HS-27A (cell line): ENCODE results near the gene ACTG1.
"Not testable (repeated sequence)": the region's sequence is repeated elsewhere in the genome, so short reads cannot be mapped to it uniquely, and the experiment has no call there.

Experiments used
- DNase-seq: peaks from one replicate; pipeline ENCODE4 v3.0.0-alpha.2; 2012; ENCODE audit warnings: low read depth, missing footprints

Gene ACTG1

GRCh38 chr17:81533339-81534141 is 20.9 kb upstream of the ACTG1 start:
- DNase-seq, result no peak

DNA sequence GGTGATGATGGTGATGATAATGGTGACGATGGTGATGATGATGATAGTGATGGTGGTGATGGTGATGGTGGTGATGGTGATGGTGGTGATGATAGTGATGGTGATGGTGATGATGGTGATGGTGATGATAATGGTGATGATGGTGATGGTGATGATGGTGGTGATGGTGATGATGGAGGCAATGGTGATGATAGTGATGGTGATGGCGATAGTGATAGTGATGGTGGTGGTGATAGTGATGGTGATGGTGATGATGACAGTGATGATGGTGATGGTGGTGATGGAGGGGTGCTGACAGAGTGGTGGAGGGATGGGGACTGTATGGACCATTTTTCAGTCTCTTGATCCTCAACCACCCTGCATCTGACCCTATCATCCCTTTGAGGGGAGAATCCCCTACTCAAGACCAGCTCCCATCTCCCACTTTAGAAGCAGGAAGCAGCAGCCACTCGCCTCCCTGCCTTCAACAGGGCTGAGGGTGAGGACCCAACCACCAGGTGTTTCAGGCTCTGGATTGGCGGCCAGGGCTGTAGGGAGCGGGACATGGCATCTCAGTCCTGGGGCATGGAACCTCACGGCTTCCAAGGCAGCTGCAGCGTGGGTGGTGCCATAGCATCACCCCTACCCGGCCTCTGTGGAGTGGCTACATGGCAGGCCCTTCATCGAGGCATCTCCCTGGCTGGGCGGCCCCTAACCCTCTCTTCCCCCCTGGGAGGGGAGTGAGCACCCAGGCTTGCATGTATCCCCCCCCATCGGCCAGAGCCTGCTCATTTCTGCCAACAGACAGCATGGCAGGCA is 20.1 kb upstream of the ACTG1 start:
- DNase-seq, result no peak

DNA sequence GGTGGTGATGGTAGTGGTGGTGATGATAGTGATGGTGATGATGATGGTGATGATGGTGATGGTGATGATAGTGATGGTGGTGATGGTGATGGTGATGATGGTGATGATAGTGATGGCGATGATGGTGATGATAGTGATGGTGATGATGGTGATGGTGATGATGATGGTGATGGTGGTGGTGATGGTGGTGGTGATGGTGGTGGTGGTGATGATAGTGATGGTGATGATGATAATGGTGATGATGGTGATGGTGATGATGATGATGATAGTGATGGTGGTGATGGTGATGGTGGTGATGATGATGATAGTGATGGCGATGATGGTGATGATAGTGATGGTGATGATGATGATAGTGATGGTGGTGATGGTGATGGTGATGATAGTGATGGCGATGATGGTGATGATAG is 19.4 kb upstream of the ACTG1 start:
- not testable (repeated sequence) for DNase-seq

DNA sequence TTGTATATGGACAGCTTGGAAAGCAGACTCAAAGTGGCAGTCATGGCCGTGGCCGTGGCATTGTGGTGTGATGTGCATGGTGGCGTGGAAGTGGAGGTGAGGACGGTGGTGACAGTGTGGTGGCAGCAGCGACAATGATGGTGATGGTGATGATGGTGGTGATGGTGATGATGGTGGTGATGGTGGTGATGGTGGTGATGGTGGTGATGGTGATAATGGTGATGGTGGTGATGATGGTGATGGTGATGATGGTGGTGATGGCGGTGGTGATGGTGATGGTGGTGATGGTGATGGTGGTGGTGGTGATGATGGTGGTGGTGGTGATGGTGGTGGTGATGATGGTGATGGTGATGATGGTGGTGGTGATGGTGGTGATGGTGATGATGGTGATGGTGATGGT is 18.4 kb upstream of the ACTG1 start:
- DNase-seq, result not testable (repeated sequence)

GRCh38 chr17:81529437-81529803 is 16.8 kb upstream of the ACTG1 start:
- no peak for DNase-seq

GRCh38 chr17:81528651-81529436 is 16.2 kb upstream of the ACTG1 start:
- no peak for DNase-seq

GRCh38 chr17:81528384-81528650 is 15.7 kb upstream of the ACTG1 start:
- DNase-seq, result no peak

- DNase-seq, result no peak
Measured at GRCh38 chr17:81527591-81528383, 15.2 kb upstream of the ACTG1 start, which contains the start of gene FSCN2. Gene FSCN2 (plus strand): TSS chr17:81528377. CDS start chr17:81528532, 155 bp downstream.

GRCh38 chr17:81526662-81527571 is 14.3 kb upstream of the ACTG1 start:
- DNase-seq, result no peak

- no peak for DNase-seq
Measured at GRCh38 chr17:81524865-81525159, 12.2 kb upstream of the ACTG1 start.

GRCh38 chr17:81524039-81524864 is 11.7 kb upstream of the ACTG1 start:
- DNase-seq, result no peak

GRCh38 chr17:81523402-81524038 is 10.9 kb upstream of the ACTG1 start:
- no peak for DNase-seq

DNA sequence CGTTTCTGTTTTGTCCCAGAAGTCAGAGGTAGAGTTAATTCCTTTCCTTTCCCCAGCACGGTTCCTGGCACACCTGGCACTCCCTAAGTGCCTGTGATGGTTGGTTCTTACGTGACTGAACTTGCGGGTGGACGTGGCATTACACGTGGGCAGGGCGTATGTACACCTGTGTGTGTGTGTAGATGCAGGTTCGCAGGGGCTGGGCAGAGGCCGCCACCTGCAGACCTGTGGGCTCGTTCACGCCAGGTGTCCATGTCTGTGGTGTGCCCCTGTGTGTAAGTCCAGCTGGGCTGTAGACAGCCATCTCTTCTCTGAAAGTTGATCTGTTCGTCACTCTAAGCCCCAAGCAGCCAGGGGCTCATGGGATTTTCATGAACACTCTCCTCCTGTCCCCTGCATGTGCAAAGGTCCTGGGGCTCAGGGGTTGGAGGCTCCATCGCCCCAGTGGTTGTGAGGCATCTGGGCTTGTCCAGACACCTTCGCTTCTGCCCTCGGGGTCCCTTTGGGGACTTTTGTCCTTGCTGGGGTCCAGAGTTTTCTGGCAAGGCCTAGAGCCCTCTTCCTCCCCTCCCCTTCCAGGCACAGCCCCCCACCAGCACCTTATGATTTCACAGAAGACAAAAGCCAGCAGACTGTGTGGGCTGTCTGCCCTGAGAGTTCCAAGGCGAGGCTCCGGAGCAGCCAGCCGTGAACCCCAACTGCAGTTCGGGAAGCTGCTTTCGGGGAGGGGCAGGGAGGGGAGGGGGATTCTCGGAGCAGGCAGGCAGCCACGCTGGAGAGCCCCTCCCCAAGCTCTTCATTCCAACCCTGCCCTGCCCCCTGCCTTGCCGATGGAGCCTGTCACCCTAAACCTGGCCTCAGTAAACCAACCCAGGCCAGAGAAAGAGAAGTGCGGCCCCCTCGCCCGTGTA is 10.1 kb upstream of the ACTG1 start:
- DNase-seq, result no peak

DNA sequence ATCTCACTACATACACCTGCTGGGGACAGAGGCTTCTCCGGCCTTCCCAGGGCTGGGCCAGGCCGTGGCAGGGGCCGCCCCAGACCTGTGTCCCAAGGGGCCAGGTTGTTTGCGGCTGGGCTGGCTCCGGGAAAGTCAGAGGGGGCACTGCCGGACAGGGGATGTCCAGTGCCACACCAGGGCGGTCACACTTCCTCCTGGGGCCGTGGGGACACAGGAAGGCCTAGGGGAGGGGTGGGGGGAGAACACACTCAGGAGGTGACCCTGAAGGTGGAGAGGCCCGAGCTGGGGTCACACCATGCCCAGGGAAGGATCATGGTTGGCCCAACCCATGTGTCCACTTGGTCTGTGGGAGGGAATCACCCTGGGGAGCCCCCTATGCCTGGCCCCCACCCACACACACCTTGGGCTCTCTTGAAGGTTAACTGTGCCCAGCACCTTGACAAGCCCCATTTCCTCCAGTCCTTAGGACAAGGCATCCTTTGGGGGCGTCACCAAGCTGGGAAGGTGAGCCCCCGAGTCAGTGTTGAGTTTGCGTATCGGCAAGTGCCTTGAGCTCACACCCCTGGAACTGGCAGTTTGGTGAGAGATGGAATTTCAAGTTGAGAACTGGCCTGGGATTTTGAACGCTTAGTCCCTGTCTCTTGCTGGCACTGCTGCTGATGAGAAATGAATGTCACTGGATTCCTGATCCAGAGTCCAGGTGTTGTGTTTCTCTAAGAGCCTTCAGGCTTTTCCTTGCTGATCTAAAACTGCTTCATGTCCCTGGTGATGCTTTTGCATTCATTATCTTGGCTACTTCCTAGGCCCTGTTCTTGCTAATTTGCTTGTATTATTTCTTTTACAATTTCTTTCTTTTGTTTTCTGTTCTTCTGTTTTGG is 7.7 kb upstream of the ACTG1 start:
- no peak for DNase-seq

DNA sequence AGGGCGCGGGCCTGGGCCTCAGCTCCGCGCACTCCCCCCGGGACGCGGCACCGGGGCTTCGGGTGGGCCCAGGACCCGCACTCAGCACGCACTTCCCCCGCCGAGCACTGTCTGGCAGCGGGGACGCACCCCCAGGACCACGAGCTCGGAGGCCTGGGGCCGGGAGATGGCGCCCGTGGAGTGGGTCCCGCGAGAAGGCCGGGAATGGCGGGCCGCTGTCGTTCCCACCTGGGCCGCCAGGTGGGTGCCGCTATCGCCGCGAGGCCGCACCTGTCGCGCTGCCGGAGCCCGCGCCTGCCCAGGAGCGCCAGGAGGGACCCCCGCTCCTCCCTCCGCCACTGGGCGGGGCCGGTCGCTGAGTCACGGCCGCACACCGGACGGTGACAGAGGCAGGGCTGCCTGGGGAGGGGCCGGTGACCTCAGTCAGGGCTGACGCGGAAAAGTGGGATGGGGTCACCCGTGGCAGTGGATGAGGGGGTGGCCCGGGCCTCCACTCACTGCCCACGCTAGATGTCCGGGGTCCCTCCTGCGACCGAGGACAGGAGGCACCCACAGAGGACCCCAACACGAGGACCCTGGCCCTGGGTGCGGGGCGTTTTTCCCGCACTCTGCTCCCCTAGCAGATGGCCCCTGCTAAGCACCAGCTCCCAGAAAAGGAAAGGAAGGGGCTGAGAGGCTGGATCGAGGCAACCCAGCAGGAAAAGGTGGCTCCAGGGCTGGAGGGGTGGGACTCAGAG is 6.9 kb upstream of the ACTG1 start:
- DNase-seq, result no peak

DNA sequence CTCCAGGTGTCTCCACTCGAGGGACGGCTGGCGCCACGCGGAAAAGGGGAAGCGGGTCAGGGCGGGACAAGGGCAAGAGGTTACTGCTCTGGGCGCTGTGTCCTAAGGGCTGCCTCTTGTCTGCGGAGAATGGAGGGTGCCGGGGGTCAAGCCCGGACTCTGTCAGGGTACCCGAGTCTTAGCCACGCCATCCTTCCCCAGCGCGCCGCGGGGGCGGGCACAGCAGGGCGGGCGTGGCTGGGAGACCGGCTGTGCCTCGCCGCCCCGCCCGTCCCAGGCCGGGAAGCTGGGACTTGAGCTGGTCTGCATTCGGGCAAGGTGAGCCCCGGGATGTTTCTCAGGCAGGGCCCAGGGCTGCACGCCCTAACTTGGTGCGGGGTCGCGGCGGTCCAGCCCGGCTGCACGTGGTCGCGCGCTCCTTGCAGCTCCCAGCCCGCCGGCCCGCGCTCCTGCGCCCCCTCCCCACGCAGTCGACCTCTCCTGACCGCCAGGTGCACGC is 6.2 kb upstream of the ACTG1 start:
- DNase-seq, result no peak
